GOT3 (cell line): ENCODE data around the gene ADRA2A.

Experiments
- DNase-seq: peaks from one replicate; lab custom pipeline; 2025; ENCODE audit warnings: mixed read lengths; lab: John Stamatoyannopoulos, UW

Gene ADRA2A

GRCh38 chr10:111109501-111110242 lies 32.8 kb downstream of the ADRA2A start:
- DNase-seq = no peak

GRCh38 chr10:111110771-111111170 lies 33.9 kb downstream of the ADRA2A start:
- DNase-seq = no peak

GRCh38 chr10:111112333-111112732 lies 35.5 kb downstream of the ADRA2A start:
- no peak for DNase-seq

GRCh38 chr10:111113238-111113960 lies 36.6 kb downstream of the ADRA2A start:
- no peak for DNase-seq

- DNase-seq = no peak
Observed at GRCh38 chr10:111113961-111114757, 37.3 kb downstream of the ADRA2A start.

GRCh38 chr10:111114758-111115500 lies 38.1 kb downstream of the ADRA2A start:
- DNase-seq = no peak

GRCh38 chr10:111116211-111116610 lies 39.4 kb downstream of the ADRA2A start:
- DNase-seq = no peak

- DNase-seq = no peak
Observed at GRCh38 chr10:111116762-111117445, 40.1 kb downstream of the ADRA2A start.

- DNase-seq = no peak
Observed at GRCh38 chr10:111117528-111118277, 40.9 kb downstream of the ADRA2A start.

- no peak for DNase-seq
Observed at GRCh38 chr10:111118758-111119157, 41.9 kb downstream of the ADRA2A start.

GRCh38 chr10:111119637-111120036 lies 42.8 kb downstream of the ADRA2A start:
- no peak for DNase-seq

GRCh38 chr10:111122127-111122526 lies 45.3 kb downstream of the ADRA2A start:
- no peak for DNase-seq

- no peak for DNase-seq
Observed at GRCh38 chr10:111123883-111124282, 47.1 kb downstream of the ADRA2A start.

GRCh38 chr10:111125102-111125501 lies 48.3 kb downstream of the ADRA2A start:
- no peak for DNase-seq

GRCh38 chr10:111126077-111126476 lies 49.2 kb downstream of the ADRA2A start:
- DNase-seq = no peak

GRCh38 chr10:111127081-111127848 lies 50.4 kb downstream of the ADRA2A start:
- no peak for DNase-seq

- DNase-seq = no peak
Observed at GRCh38 chr10:111128331-111129180, 51.7 kb downstream of the ADRA2A start.

GRCh38 chr10:111129363-111129762 lies 52.5 kb downstream of the ADRA2A start:
- no peak for DNase-seq

- no peak for DNase-seq
Observed at GRCh38 chr10:111130471-111130870, 53.6 kb downstream of the ADRA2A start.
